ENCODE results near the gene ZBTB37. TPM values are rescaled to one million over a fixed set of nuclear protein-coding genes. Genes with fewer than 3 reads are reported as not detected.
A peak's percentile ranks its signal among the peaks of the same experiment; 100 is the strongest.

Gene ZBTB37
- total RNA-seq, 1 donor from 2014 or later = 11.7 TPM

- peaks cover 14% of the 10 kb centered on the region for H3K9me3 Mint-ChIP-seq (ENCODE audit: unreplicated experiment)
- peaks cover 18% of the 10 kb centered on the region for H3K4me1 Mint-ChIP-seq (ENCODE audit: low read depth, unreplicated experiment)
- no peak for TF ChIP-seq CTCF (IDR thresholded peaks at IDR 0.05; ENCODE audit: partially characterized antibody, unreplicated experiment)
- H3K4me3 Mint-ChIP-seq (ENCODE audit: unreplicated experiment) = peak overlapping the region; percentile 98
- H3K36me3 Mint-ChIP-seq (ENCODE audit: unreplicated experiment) = peaks cover 4% of the 10 kb centered on the region
- no peak for DNase-seq
- peaks cover 7% of the 10 kb centered on the region for H3K27me3 Mint-ChIP-seq (ENCODE audit: unreplicated experiment)
- H3K27ac Mint-ChIP-seq (ENCODE audit: unreplicated experiment) = peak overlapping the region; percentile 33
These were observed 2.6 kb upstream of the ZBTB37 start for GRCh38 chr1:173865468-173866164.

- TF ChIP-seq CTCF (IDR thresholded peaks at IDR 0.05; ENCODE audit: partially characterized antibody, unreplicated experiment) = no peak
- DNase-seq = no peak
- H3K4me1 Mint-ChIP-seq (ENCODE audit: low read depth, unreplicated experiment) = peaks cover 18% of the 10 kb centered on the region
- H3K27ac Mint-ChIP-seq (ENCODE audit: unreplicated experiment) = peak overlapping the region; percentile 99
- H3K9me3 Mint-ChIP-seq (ENCODE audit: unreplicated experiment) = peaks cover 14% of the 10 kb centered on the region
- peaks cover 4% of the 10 kb centered on the region for H3K36me3 Mint-ChIP-seq (ENCODE audit: unreplicated experiment)
- peaks cover 7% of the 10 kb centered on the region for H3K27me3 Mint-ChIP-seq (ENCODE audit: unreplicated experiment)
- peak overlapping the region; percentile 98 for H3K4me3 Mint-ChIP-seq (ENCODE audit: unreplicated experiment)
These were observed 1.6 kb upstream of the ZBTB37 start for GRCh38 chr1:173866413-173867115.

- Mint-ChIP-seq H3K9me3 (ENCODE audit: unreplicated experiment) (peaks cover 12% of the 10 kb centered on the region), H3K4me1 (ENCODE audit: low read depth, unreplicated experiment) (peaks cover 18% of the 10 kb centered on the region), H3K36me3 (ENCODE audit: unreplicated experiment) (peaks cover 4% of the 10 kb centered on the region), H3K27me3 (ENCODE audit: unreplicated experiment) (peaks cover 7% of the 10 kb centered on the region), H3K4me3 (ENCODE audit: unreplicated experiment) (peak overlapping the region; percentile 98), H3K27ac (ENCODE audit: unreplicated experiment) (peak overlapping the region; percentile 99)
- no peak for TF ChIP-seq CTCF (IDR thresholded peaks at IDR 0.05; ENCODE audit: partially characterized antibody, unreplicated experiment)
- no peak for DNase-seq
These were observed 933 bp upstream of the ZBTB37 start for GRCh38 chr1:173867141-173867752.

- peak within 1 kb of the TSS; percentile 99 for H3K27ac Mint-ChIP-seq (ENCODE audit: unreplicated experiment)
- peaks cover 18% of the 10 kb centered on the region for H3K4me1 Mint-ChIP-seq (ENCODE audit: low read depth, unreplicated experiment)
- peaks cover 7% of the 10 kb centered on the region for H3K27me3 Mint-ChIP-seq (ENCODE audit: unreplicated experiment)
- TF ChIP-seq CTCF (IDR thresholded peaks at IDR 0.05; ENCODE audit: partially characterized antibody, unreplicated experiment) = no peak
- DNase-seq = peak; percentile 99
- peaks cover 12% of the 10 kb centered on the region for H3K9me3 Mint-ChIP-seq (ENCODE audit: unreplicated experiment)
- H3K36me3 Mint-ChIP-seq (ENCODE audit: unreplicated experiment) = peaks cover 4% of the 10 kb centered on the region
- peak within 1 kb of the TSS; percentile 98 for H3K4me3 Mint-ChIP-seq (ENCODE audit: unreplicated experiment)
These were observed 371 bp upstream of the ZBTB37 start, which contains the start of gene GAS5 for GRCh38 chr1:173867753-173868265. Gene GAS5 (minus strand): TSS chr1:173867989.
